CD4-positive, CD25-positive, alpha-beta regulatory T cell (primary cell): Measurements from ENCODE around the gene AGPS. TPM values are rescaled to one million over a fixed set of nuclear protein-coding genes. Genes with fewer than 3 reads are reported as not detected.
"Not testable (repeated sequence)": the region's sequence is repeated elsewhere in the genome, so short reads cannot be mapped to it uniquely, and the experiment has no call there.

Source experiments
- ATAC-seq, 2 donors: fragments of 150-1000 bp; cut with Tn5 transposase; one replicate each; pipeline ENCODE4 v1.10.0; 2021; ENCODE audit warnings: low read depth in 2 of 2, moderate number of reproducible peaks in 2 of 2, moderate library complexity in 1 of 2
- DNase-seq, 3 donors: peaks; one replicate each; pipeline versions ENCODE4 v3.0.0 to v3.0.0-alpha.2; 2012 to 2022; ENCODE audit warnings: mixed read lengths in 1 of 3
- H3K27ac ChIP-seq: one replicate; pipeline ENCODE4 v1.7.0; 2013; ENCODE audit warnings: mild to moderate bottlenecking, low read length; ENCODE audit not compliant: insufficient read depth, poor library complexity, severe bottlenecking
- H3K27me3 ChIP-seq: one replicate; pipeline ENCODE4 v1.7.0; 2013; ENCODE audit warnings: low read length; ENCODE audit not compliant: control insufficient read depth, insufficient read depth
- H3K36me3 ChIP-seq: one replicate; pipeline ENCODE4 v1.7.0; 2013; ENCODE audit warnings: mild to moderate bottlenecking, low read length, moderate library complexity; ENCODE audit not compliant: control insufficient read depth, insufficient read depth
- H3K4me1 ChIP-seq: 2 replicates; pipeline ENCODE4 v1.7.0; 2013; ENCODE audit warnings: mild to moderate bottlenecking, low read length; ENCODE audit not compliant: insufficient read depth, control insufficient read depth, poor library complexity, severe bottlenecking
- H3K4me3 ChIP-seq: one replicate; pipeline ENCODE4 v1.7.0; 2013; ENCODE audit warnings: low read depth, mild to moderate bottlenecking, low read length, moderate library complexity
- H3K9me3 ChIP-seq, 2 experiments: 1 replicate in 1 of 2; 2 replicates in 1 of 2; pipeline ENCODE4 v1.7.0; 2013; ENCODE audit warnings: low read length in 2 of 2, mild to moderate bottlenecking in 1 of 2, moderate library complexity in 1 of 2; ENCODE audit not compliant: control insufficient read depth in 2 of 2
- H3K27ac Mint-ChIP-seq, 3 donors: one replicate each; pipeline ENCODE4 v1.8.0; 2020 to 2022; ENCODE audit warnings: mild to moderate bottlenecking in 3 of 3, mixed read lengths in 3 of 3, moderate library complexity in 2 of 3
- H3K27me3 Mint-ChIP-seq: one replicate; pipeline ENCODE4 v1.8.0; 2022; ENCODE audit warnings: mild to moderate bottlenecking, mixed read lengths
- H3K36me3 Mint-ChIP-seq: one replicate; pipeline ENCODE4 v1.8.0; 2020; ENCODE audit warnings: mixed read lengths
- H3K4me1 Mint-ChIP-seq, 4 donors: one replicate each; pipeline ENCODE4 v1.8.0; 2020 to 2022; ENCODE audit warnings: mixed read lengths in 4 of 4, mild to moderate bottlenecking in 1 of 4
- H3K4me3 Mint-ChIP-seq, 4 donors: one replicate each; pipeline ENCODE4 v1.8.0; 2020 to 2022; ENCODE audit warnings: mild to moderate bottlenecking in 4 of 4, mixed read lengths in 4 of 4, moderate library complexity in 3 of 4
- H3K9me3 Mint-ChIP-seq, 7 donors: one replicate each; pipeline ENCODE4 v1.8.0; 2020 to 2022; ENCODE audit warnings: mixed read lengths in 7 of 7, mild to moderate bottlenecking in 3 of 7, moderate library complexity in 2 of 7
- polyA plus RNA-seq, 4 donors: library from polyadenylated mRNA; unstranded; fragments of 300-500 nt; fragmentation: Illumina TruSeq; gene quantifications; one replicate each; pipeline ENCODE4 v1.2.3, GENCODE V29; 2021
- total RNA-seq: library from RNA; stranded (reverse); gene quantifications from one replicate; pipeline ENCODE4 v1.2.3, GENCODE V29; 2022

AGPS gene
- total and polyA plus RNA-seq, 5 donors from 2014 or later, result 15.6 to 29.4 (median 22.6) TPM

GRCh38 chr2:177550264-177551200, 158.0 kb downstream of the AGPS start:
- DNase-seq (no peak), ATAC-seq (no peak)
- H3K9me3 Mint-ChIP-seq, result peaks cover 0 to 3% (median 0%) of the 10 kb centered on the region in 7 donors
- no peaks in the 10 kb centered on the region for H3K27me3 ChIP-seq
- peaks cover 5 to 17% (median 11%) of the 10 kb centered on the region in 4 donors for H3K4me1 Mint-ChIP-seq
- H3K27me3 Mint-ChIP-seq, result peaks cover 6% of the 10 kb centered on the region
- H3K4me3 Mint-ChIP-seq, result peak overlapping the region in 2 of 4 donors; percentile 71 to 92
- H3K4me1 ChIP-seq, result peaks cover 8% of the 10 kb centered on the region
- peak overlapping the region in 1 of 3 donors; percentile 83 for H3K27ac Mint-ChIP-seq
- no peaks in the 10 kb centered on the region for H3K36me3 ChIP-seq
- peaks cover 4% of the 10 kb centered on the region for H3K36me3 Mint-ChIP-seq
- H3K27ac ChIP-seq, result no peak overlapping the region
- no peak overlapping the region for H3K4me3 ChIP-seq
- no peaks in the 10 kb centered on the region for H3K9me3 ChIP-seq

- Mint-ChIP-seq H3K4me3 (peak overlapping the region; percentile 63 to 92 (median 74)), H3K4me1 (peaks cover 5 to 17% (median 11%) of the 10 kb centered on the region in 4 donors), H3K27ac (peak overlapping the region in 2 of 3 donors; percentile 51 to 83)
- H3K9me3 Mint-ChIP-seq, H3K36me3 Mint-ChIP-seq, H3K4me1 ChIP-seq, DNase-seq, H3K36me3 ChIP-seq, ATAC-seq, H3K27me3 ChIP-seq, H3K27me3 Mint-ChIP-seq, H3K9me3 ChIP-seq, H3K4me3 ChIP-seq, H3K27ac ChIP-seq: not testable (repeated sequence)
Measured at GRCh38 chr2:177551360-177551759, 158.8 kb downstream of the AGPS start.

- Mint-ChIP-seq H3K4me1 (peaks cover 5 to 17% (median 11%) of the 10 kb centered on the region in 4 donors), H3K9me3 (peaks cover 0 to 3% (median 0%) of the 10 kb centered on the region in 7 donors), H3K36me3 (no peaks in the 10 kb centered on the region), H3K27me3 (peaks cover 6% of the 10 kb centered on the region), H3K4me3 (peak overlapping the region; percentile 90 to 99 (median 96)), H3K27ac (peak overlapping the region in 2 of 3 donors; percentile 99 to 100)
- ATAC-seq, result no peak
- Histone ChIP-seq H3K4me3 (peak overlapping the region; percentile 46), H3K27me3 (no peaks in the 10 kb centered on the region), H3K4me1 (peaks cover 8% of the 10 kb centered on the region), H3K9me3 (no peaks in the 10 kb centered on the region), H3K36me3 (no peaks in the 10 kb centered on the region), H3K27ac (peak overlapping the region; percentile 98)
- DNase-seq, result peak in 1 of 3 donors; percentile 2
Measured at GRCh38 chr2:177551989-177552421, 159.4 kb downstream of the AGPS start.

GRCh38 chr2:177552422-177553175, 160.0 kb downstream of the AGPS start:
- H3K4me3 Mint-ChIP-seq, result peak overlapping the region; percentile 90 to 99 (median 96)
- DNase-seq, result peak; percentile 88 to 96 (median 95)
- Histone ChIP-seq H3K4me3 (peak overlapping the region; percentile 97), H3K4me1 (peaks cover 8% of the 10 kb centered on the region), H3K27me3 (no peaks in the 10 kb centered on the region), H3K9me3 (no peaks in the 10 kb centered on the region), H3K27ac (peak overlapping the region; percentile 98), H3K36me3 (no peaks in the 10 kb centered on the region)
- H3K27me3 Mint-ChIP-seq, result peaks cover 6% of the 10 kb centered on the region
- H3K36me3 Mint-ChIP-seq, result no peaks in the 10 kb centered on the region
- H3K4me1 Mint-ChIP-seq, result peaks cover 5 to 17% (median 11%) of the 10 kb centered on the region in 4 donors
- peak; percentile 91 for ATAC-seq
- H3K27ac Mint-ChIP-seq, result peak overlapping the region; percentile 99 to 100 (median 99)
- H3K9me3 Mint-ChIP-seq, result peaks cover 0 to 3% (median 0%) of the 10 kb centered on the region in 7 donors

- H3K27ac Mint-ChIP-seq, result peak overlapping the region; percentile 99 to 100 (median 99)
- H3K36me3 Mint-ChIP-seq, result no peaks in the 10 kb centered on the region
- H3K27me3 Mint-ChIP-seq, result peaks cover 11% of the 10 kb centered on the region
- Histone ChIP-seq H3K36me3 (no peaks in the 10 kb centered on the region), H3K4me1 (peaks cover 8% of the 10 kb centered on the region), H3K27ac (peak overlapping the region; percentile 98), H3K27me3 (no peaks in the 10 kb centered on the region), H3K4me3 (peak overlapping the region; percentile 97), H3K9me3 (no peaks in the 10 kb centered on the region)
- ATAC-seq (no peak), DNase-seq (no peak)
- peaks cover 5 to 17% (median 11%) of the 10 kb centered on the region in 4 donors for H3K4me1 Mint-ChIP-seq
- peaks cover 0 to 3% (median 0%) of the 10 kb centered on the region in 7 donors for H3K9me3 Mint-ChIP-seq
- H3K4me3 Mint-ChIP-seq, result peak overlapping the region; percentile 90 to 99 (median 96)
Measured at GRCh38 chr2:177553176-177553884, 160.8 kb downstream of the AGPS start.

GRCh38 chr2:177554365-177554764, 161.8 kb downstream of the AGPS start:
- H3K4me3 Mint-ChIP-seq, result peak overlapping the region in 1 of 4 donors; percentile 49
- peaks cover 0 to 3% (median 0%) of the 10 kb centered on the region in 7 donors for H3K9me3 Mint-ChIP-seq
- Histone ChIP-seq H3K27me3 (no peaks in the 10 kb centered on the region), H3K4me1 (peaks cover 8% of the 10 kb centered on the region), H3K36me3 (no peaks in the 10 kb centered on the region), H3K27ac (no peak overlapping the region), H3K9me3 (no peaks in the 10 kb centered on the region), H3K4me3 (no peak overlapping the region)
- ATAC-seq, result no peak
- H3K4me1 Mint-ChIP-seq, result peaks cover 2 to 17% (median 10%) of the 10 kb centered on the region in 4 donors
- no peak for DNase-seq
- H3K27me3 Mint-ChIP-seq, result peaks cover 18% of the 10 kb centered on the region
- no peaks in the 10 kb centered on the region for H3K36me3 Mint-ChIP-seq
- no peak overlapping the region for H3K27ac Mint-ChIP-seq

- Histone ChIP-seq H3K4me3 (no peak overlapping the region), H3K36me3 (no peaks in the 10 kb centered on the region), H3K9me3 (no peaks in the 10 kb centered on the region), H3K27me3 (no peaks in the 10 kb centered on the region), H3K4me1 (peaks cover 8% of the 10 kb centered on the region), H3K27ac (no peak overlapping the region)
- DNase-seq, result no peak
- H3K27ac Mint-ChIP-seq, result no peak overlapping the region
- no peaks in the 10 kb centered on the region for H3K36me3 Mint-ChIP-seq
- H3K4me3 Mint-ChIP-seq, result peak overlapping the region in 2 of 4 donors; percentile 13 to 28
- peaks cover 0 to 2% (median 0%) of the 10 kb centered on the region in 7 donors for H3K9me3 Mint-ChIP-seq
- H3K4me1 Mint-ChIP-seq, result peaks cover 0 to 17% (median 7%) of the 10 kb centered on the region in 4 donors
- peaks cover 20% of the 10 kb centered on the region for H3K27me3 Mint-ChIP-seq
- ATAC-seq, result no peak
Measured at GRCh38 chr2:177556153-177556552, 163.6 kb downstream of the AGPS start.
